H1 (cell line): ENCODE data around the gene FGF4. TPM values are rescaled to one million over a fixed set of nuclear protein-coding genes. Genes with fewer than 3 reads are reported as not detected.

Experiments used
- BACH1 ChIP-seq: IDR thresholded peaks from 2 replicates; pipeline ENCODE4 v1.6.1; 2012; ENCODE audit warnings: low read length, improper control_type of control experiment
- BRCA1 ChIP-seq: IDR thresholded peaks from 2 replicates; pipeline ENCODE4 v1.6.1; 2012; ENCODE audit warnings: low read depth, low read length, improper control_type of control experiment
- EGR1 ChIP-seq: IDR thresholded peaks from 2 replicates; pipeline ENCODE4 v1.6.1; 2011; ENCODE audit warnings: low read depth, low read length, borderline replicate concordance
- KDM5A ChIP-seq: fragments of 200-600 bp; IDR thresholded peaks from 2 replicates; pipeline ENCODE4 v1.7.1; 2012; ENCODE audit warnings: mild to moderate bottlenecking, low read length, inconsistent platforms, mixed read lengths
- SIN3A ChIP-seq, 2 experiments: IDR thresholded peaks in 1 of 2; conservative IDR thresholded peaks in 1 of 2; 2 replicates each; pipeline ENCODE4 v1.6.1; 2011 to 2012; ENCODE audit warnings: low read length in 2 of 2, improper control_type of control experiment in 1 of 2, low read depth in 1 of 2, mild to moderate bottlenecking in 1 of 2
- SIX5 ChIP-seq: IDR thresholded peaks from 2 replicates; pipeline ENCODE4 v1.6.1; 2011; ENCODE audit warnings: mild to moderate bottlenecking, low read depth, low read length
- TAF7 ChIP-seq: optimal IDR thresholded peaks from 2 replicates; pipeline ENCODE3; 2011; ENCODE audit warnings: low read depth, mild to moderate bottlenecking, inconsistent platforms, low read length, moderate library complexity, borderline replicate concordance
- polyA plus RNA-seq, 7 experiments: library from polyadenylated mRNA; depleted of rRNA in 3 of 7; stranded (reverse) in 5 of 7; unstranded in 2 of 7; fragments of >200 nt in 5 of 7; fragments of 200-250 nt in 2 of 7; gene quantifications; 1 replicate in 5 of 7; 2 replicates in 1 of 7; 4 replicates in 1 of 7; pipeline versions ENCODE4 v1.2.1 to v1.2.3, GENCODE V29; 2011 to 2013; ENCODE audit warnings: missing spikeins in 2 of 7, mixed read lengths in 2 of 7
- total RNA-seq: library from RNA; stranded (reverse); fragmentation: NEBNext Ultra II Directional; extraction: Animal tissue kit (Norgen Biotek cat#: 25700); gene quantifications from 2 replicates; pipeline ENCODE4 v1.2.1, GENCODE V29; 2021

FGF4 gene
- total and polyA plus RNA-seq, 2 of the 8 experiments (the other 6 are each of a cell fraction or from before 2014, with no cell fraction given): 0.57 to 2.0 TPM

GRCh38 chr11:69745201-69745600 lies 29.9 kb downstream of the FGF4 start (continued):
- TF ChIP-seq SIN3A (conservative IDR thresholded peaks at IDR 0.05 in 1 of 2, IDR thresholded peaks at IDR 0.05 in 1 of 2; ENCODE audit: low read depth in 1 of 2, low read length in 2 of 2) (no peak), BACH1 (no peak), BRCA1 (no peak), EGR1 (no peak), KDM5A (no peak), SIX5 (no peak), TAF7 (no peak)
